SHP77 (cell line): Measurements from ENCODE around the gene MCC.

ENCODE experiments used
- DNase-seq, 2 experiments: peaks; one replicate each; lab custom pipeline; 2025; lab: John Stamatoyannopoulos, UW

MCC gene

GRCh38 chr5:113487781-113488644 is at the start of gene MCC:
TSS of gene MCC (minus strand) at chr5:113488453.
- DNase-seq, result peak; percentile 64 to 66

GRCh38 chr5:113531481-113532159 is 43.4 kb upstream of the MCC start:
- no peak for DNase-seq

- no peak for DNase-seq
Measured at GRCh38 chr5:113527746-113528145, 39.5 kb upstream of the MCC start.

GRCh38 chr5:113526421-113526820 is 38.2 kb upstream of the MCC start:
- DNase-seq, result no peak

GRCh38 chr5:113524927-113525326 is 36.7 kb upstream of the MCC start:
- no peak for DNase-seq

GRCh38 chr5:113523168-113523567 is 34.9 kb upstream of the MCC start:
- DNase-seq, result no peak

- no peak for DNase-seq
Measured at GRCh38 chr5:113520899-113521298, 32.6 kb upstream of the MCC start.

- DNase-seq, result no peak
Measured at GRCh38 chr5:113520429-113520828, 32.2 kb upstream of the MCC start.

- no peak for DNase-seq
Measured at GRCh38 chr5:113519412-113519811, 31.2 kb upstream of the MCC start.

GRCh38 chr5:113518884-113519283 is 30.6 kb upstream of the MCC start:
- no peak for DNase-seq

- no peak for DNase-seq
Measured at GRCh38 chr5:113514289-113514635, 26.0 kb upstream of the MCC start.

GRCh38 chr5:113513384-113514288 is 25.4 kb upstream of the MCC start, which contains the start of gene YTHDC2:
TSS of gene YTHDC2 (plus strand) at chr5:113513694. CDS start at chr5:113513896, 202 bp downstream.
- peak; percentile 66 to 84 for DNase-seq

GRCh38 chr5:113512341-113512740 is 24.1 kb upstream of the MCC start:
- no peak for DNase-seq

- peak; percentile 23 to 36 for DNase-seq
Measured at GRCh38 chr5:113510836-113511451, 22.7 kb upstream of the MCC start.

GRCh38 chr5:113508756-113509155 is 20.5 kb upstream of the MCC start:
- DNase-seq, result no peak

GRCh38 chr5:113507601-113508000 is 19.3 kb upstream of the MCC start:
- no peak for DNase-seq

GRCh38 chr5:113505181-113505580 is 16.9 kb upstream of the MCC start:
- no peak for DNase-seq

GRCh38 chr5:113503146-113503545 is 14.9 kb upstream of the MCC start:
- DNase-seq, result no peak

- no peak for DNase-seq
Measured at GRCh38 chr5:113502073-113502472, 13.8 kb upstream of the MCC start.

- DNase-seq, result no peak
Measured at GRCh38 chr5:113495422-113495841, 7.2 kb upstream of the MCC start.

GRCh38 chr5:113493446-113493845 is 5.2 kb upstream of the MCC start:
- DNase-seq, result no peak

GRCh38 chr5:113491022-113491421 is 2.8 kb upstream of the MCC start:
- no peak for DNase-seq
